Measurements from ENCODE around the gene PTPRN2.

Gene PTPRN2

GRCh38 chr7:157794746-157795065 is 792.9 kb downstream of the PTPRN2 start:
- Histone ChIP-seq H3K9ac (ENCODE audit: low read length in 5 of 5) (no peak overlapping the region), H3K27ac (ENCODE audit: low read depth, low read length) (no peak overlapping the region), H3K36me3 (ENCODE audit: control insufficient read depth in 5 of 5, insufficient read depth in 5 of 5, low read length in 5 of 5) (no peaks in the 10 kb centered on the region), H3K9me3 (ENCODE audit: control insufficient read depth in 5 of 5, low read length in 5 of 5) (no peaks in the 10 kb centered on the region), H3K4me1 (ENCODE audit: control insufficient read depth in 5 of 5, insufficient read depth in 5 of 5, low read length in 5 of 5) (no peaks in the 10 kb centered on the region), H3K27me3 (ENCODE audit: control insufficient read depth in 5 of 5, insufficient read depth in 4 of 5, low read length in 5 of 5) (peaks cover 0 to 12% (median 0%) of the 10 kb centered on the region in 5 donors), H3K4me3 (ENCODE audit: low read depth in 1 of 5, low read length in 5 of 5) (no peak overlapping the region)

- H3K36me3 ChIP-seq (ENCODE audit: control insufficient read depth in 5 of 5, insufficient read depth in 5 of 5, low read length in 5 of 5), result no peaks in the 10 kb centered on the region
These were observed 793.5 kb downstream of the PTPRN2 start for GRCh38 chr7:157793973-157794745.

GRCh38 chr7:157793087-157793353 is 794.6 kb downstream of the PTPRN2 start:
- Histone ChIP-seq H3K36me3 (ENCODE audit: control insufficient read depth in 5 of 5, insufficient read depth in 5 of 5, low read length in 5 of 5) (no peaks in the 10 kb centered on the region), H3K4me3 (ENCODE audit: low read depth in 1 of 5, low read length in 5 of 5) (no peak overlapping the region), H3K9me3 (ENCODE audit: control insufficient read depth in 5 of 5, low read length in 5 of 5) (no peaks in the 10 kb centered on the region), H3K4me1 (ENCODE audit: control insufficient read depth in 5 of 5, insufficient read depth in 5 of 5, low read length in 5 of 5) (no peaks in the 10 kb centered on the region), H3K27me3 (ENCODE audit: control insufficient read depth in 5 of 5, insufficient read depth in 4 of 5, low read length in 5 of 5) (peaks cover 0 to 6% (median 0%) of the 10 kb centered on the region in 5 donors), H3K9ac (ENCODE audit: low read length in 5 of 5) (no peak overlapping the region), H3K27ac (ENCODE audit: low read depth, low read length) (no peak overlapping the region)

More at GRCh38 chr7:157793973-157794745, 793.5 kb downstream of the PTPRN2 start:
- H3K9ac ChIP-seq (ENCODE audit: low read length in 5 of 5), result no peak overlapping the region
- H3K9me3 ChIP-seq (ENCODE audit: control insufficient read depth in 5 of 5, low read length in 5 of 5), result no peaks in the 10 kb centered on the region
- peaks cover 0 to 9% (median 0%) of the 10 kb centered on the region in 5 donors for H3K27me3 ChIP-seq (ENCODE audit: control insufficient read depth in 5 of 5, insufficient read depth in 4 of 5, low read length in 5 of 5)
- H3K4me3 ChIP-seq (ENCODE audit: low read depth in 1 of 5, low read length in 5 of 5), result no peak overlapping the region
- no peak overlapping the region for H3K27ac ChIP-seq (ENCODE audit: low read depth, low read length)
- no peaks in the 10 kb centered on the region for H3K4me1 ChIP-seq (ENCODE audit: control insufficient read depth in 5 of 5, insufficient read depth in 5 of 5, low read length in 5 of 5)

GRCh38 chr7:157792241-157793086 is 795.2 kb downstream of the PTPRN2 start:
- Histone ChIP-seq H3K9ac (ENCODE audit: low read length in 5 of 5) (no peak overlapping the region), H3K36me3 (ENCODE audit: control insufficient read depth in 5 of 5, insufficient read depth in 5 of 5, low read length in 5 of 5) (no peaks in the 10 kb centered on the region), H3K27me3 (ENCODE audit: control insufficient read depth in 5 of 5, insufficient read depth in 4 of 5, low read length in 5 of 5) (peaks cover 0 to 6% (median 0%) of the 10 kb centered on the region in 5 donors), H3K27ac (ENCODE audit: low read depth, low read length) (no peak overlapping the region), H3K9me3 (ENCODE audit: control insufficient read depth in 5 of 5, low read length in 5 of 5) (no peaks in the 10 kb centered on the region), H3K4me3 (ENCODE audit: low read depth in 1 of 5, low read length in 5 of 5) (no peak overlapping the region), H3K4me1 (ENCODE audit: control insufficient read depth in 5 of 5, insufficient read depth in 5 of 5, low read length in 5 of 5) (no peaks in the 10 kb centered on the region)

- Histone ChIP-seq H3K27ac (ENCODE audit: low read depth, low read length) (no peak overlapping the region), H3K9me3 (ENCODE audit: control insufficient read depth in 5 of 5, low read length in 5 of 5) (no peaks in the 10 kb centered on the region), H3K4me3 (ENCODE audit: low read depth in 1 of 5, low read length in 5 of 5) (no peak overlapping the region), H3K36me3 (ENCODE audit: control insufficient read depth in 5 of 5, insufficient read depth in 5 of 5, low read length in 5 of 5) (no peaks in the 10 kb centered on the region), H3K4me1 (ENCODE audit: control insufficient read depth in 5 of 5, insufficient read depth in 5 of 5, low read length in 5 of 5) (no peaks in the 10 kb centered on the region), H3K27me3 (ENCODE audit: control insufficient read depth in 5 of 5, insufficient read depth in 4 of 5, low read length in 5 of 5) (peaks cover 0 to 6% (median 0%) of the 10 kb centered on the region in 5 donors), H3K9ac (ENCODE audit: low read length in 5 of 5) (no peak overlapping the region)
These were observed 796.0 kb downstream of the PTPRN2 start for GRCh38 chr7:157791666-157792065.

- Histone ChIP-seq H3K36me3 (ENCODE audit: control insufficient read depth in 5 of 5, insufficient read depth in 5 of 5, low read length in 5 of 5) (no peaks in the 10 kb centered on the region), H3K9ac (ENCODE audit: low read length in 5 of 5) (no peak overlapping the region), H3K4me3 (ENCODE audit: low read depth in 1 of 5, low read length in 5 of 5) (no peak overlapping the region), H3K27ac (ENCODE audit: low read depth, low read length) (no peak overlapping the region), H3K9me3 (ENCODE audit: control insufficient read depth in 5 of 5, low read length in 5 of 5) (no peaks in the 10 kb centered on the region), H3K4me1 (ENCODE audit: control insufficient read depth in 5 of 5, insufficient read depth in 5 of 5, low read length in 5 of 5) (no peaks in the 10 kb centered on the region), H3K27me3 (ENCODE audit: control insufficient read depth in 5 of 5, insufficient read depth in 4 of 5, low read length in 5 of 5) (peaks cover 0 to 6% (median 0%) of the 10 kb centered on the region in 5 donors)
These were observed 796.4 kb downstream of the PTPRN2 start for GRCh38 chr7:157791261-157791660.

GRCh38 chr7:157789942-157790341 is 797.7 kb downstream of the PTPRN2 start:
- no peak overlapping the region for H3K9ac ChIP-seq (ENCODE audit: low read length in 5 of 5)
- no peaks in the 10 kb centered on the region for H3K9me3 ChIP-seq (ENCODE audit: control insufficient read depth in 5 of 5, low read length in 5 of 5)
- H3K27ac ChIP-seq (ENCODE audit: low read depth, low read length), result no peak overlapping the region
- peaks cover 0 to 4% (median 0%) of the 10 kb centered on the region in 5 donors for H3K27me3 ChIP-seq (ENCODE audit: control insufficient read depth in 5 of 5, insufficient read depth in 4 of 5, low read length in 5 of 5)
- no peaks in the 10 kb centered on the region for H3K4me1 ChIP-seq (ENCODE audit: control insufficient read depth in 5 of 5, insufficient read depth in 5 of 5, low read length in 5 of 5)
- no peak overlapping the region for H3K4me3 ChIP-seq (ENCODE audit: low read depth in 1 of 5, low read length in 5 of 5)
- H3K36me3 ChIP-seq (ENCODE audit: control insufficient read depth in 5 of 5, insufficient read depth in 5 of 5, low read length in 5 of 5), result no peaks in the 10 kb centered on the region

- Histone ChIP-seq H3K4me3 (ENCODE audit: low read depth in 1 of 5, low read length in 5 of 5) (no peak overlapping the region), H3K36me3 (ENCODE audit: control insufficient read depth in 5 of 5, insufficient read depth in 5 of 5, low read length in 5 of 5) (no peaks in the 10 kb centered on the region), H3K4me1 (ENCODE audit: control insufficient read depth in 5 of 5, insufficient read depth in 5 of 5, low read length in 5 of 5) (no peaks in the 10 kb centered on the region), H3K27ac (ENCODE audit: low read depth, low read length) (no peak overlapping the region), H3K27me3 (ENCODE audit: control insufficient read depth in 5 of 5, insufficient read depth in 4 of 5, low read length in 5 of 5) (peaks cover 0 to 4% (median 0%) of the 10 kb centered on the region in 5 donors), H3K9me3 (ENCODE audit: control insufficient read depth in 5 of 5, low read length in 5 of 5) (no peaks in the 10 kb centered on the region), H3K9ac (ENCODE audit: low read length in 5 of 5) (no peak overlapping the region)
These were observed 798.5 kb downstream of the PTPRN2 start for GRCh38 chr7:157789094-157789493.

GRCh38 chr7:157788573-157788972 is 799.0 kb downstream of the PTPRN2 start:
- peaks cover 0 to 4% (median 0%) of the 10 kb centered on the region in 5 donors for H3K27me3 ChIP-seq (ENCODE audit: control insufficient read depth in 5 of 5, insufficient read depth in 4 of 5, low read length in 5 of 5)
- H3K9ac ChIP-seq (ENCODE audit: low read length in 5 of 5), result no peak overlapping the region
- no peaks in the 10 kb centered on the region for H3K36me3 ChIP-seq (ENCODE audit: control insufficient read depth in 5 of 5, insufficient read depth in 5 of 5, low read length in 5 of 5)
- no peak overlapping the region for H3K4me3 ChIP-seq (ENCODE audit: low read depth in 1 of 5, low read length in 5 of 5)
- H3K9me3 ChIP-seq (ENCODE audit: control insufficient read depth in 5 of 5, low read length in 5 of 5), result no peaks in the 10 kb centered on the region
- no peak overlapping the region for H3K27ac ChIP-seq (ENCODE audit: low read depth, low read length)
- peaks cover 0 to 3% (median 0%) of the 10 kb centered on the region in 5 donors for H3K4me1 ChIP-seq (ENCODE audit: control insufficient read depth in 5 of 5, insufficient read depth in 5 of 5, low read length in 5 of 5)

- Histone ChIP-seq H3K36me3 (ENCODE audit: control insufficient read depth in 5 of 5, insufficient read depth in 5 of 5, low read length in 5 of 5) (no peaks in the 10 kb centered on the region), H3K9me3 (ENCODE audit: control insufficient read depth in 5 of 5, low read length in 5 of 5) (no peaks in the 10 kb centered on the region), H3K4me3 (ENCODE audit: low read depth in 1 of 5, low read length in 5 of 5) (no peak overlapping the region), H3K4me1 (ENCODE audit: control insufficient read depth in 5 of 5, insufficient read depth in 5 of 5, low read length in 5 of 5) (peaks cover 0 to 3% (median 0%) of the 10 kb centered on the region in 5 donors), H3K27me3 (ENCODE audit: control insufficient read depth in 5 of 5, insufficient read depth in 4 of 5, low read length in 5 of 5) (peaks cover 0 to 3% (median 0%) of the 10 kb centered on the region in 5 donors), H3K9ac (ENCODE audit: low read length in 5 of 5) (no peak overlapping the region), H3K27ac (ENCODE audit: low read depth, low read length) (no peak overlapping the region)
These were observed 800.3 kb downstream of the PTPRN2 start for GRCh38 chr7:157787275-157787701.
